Measurements from ENCODE around the gene NANOS3.

DNA sequence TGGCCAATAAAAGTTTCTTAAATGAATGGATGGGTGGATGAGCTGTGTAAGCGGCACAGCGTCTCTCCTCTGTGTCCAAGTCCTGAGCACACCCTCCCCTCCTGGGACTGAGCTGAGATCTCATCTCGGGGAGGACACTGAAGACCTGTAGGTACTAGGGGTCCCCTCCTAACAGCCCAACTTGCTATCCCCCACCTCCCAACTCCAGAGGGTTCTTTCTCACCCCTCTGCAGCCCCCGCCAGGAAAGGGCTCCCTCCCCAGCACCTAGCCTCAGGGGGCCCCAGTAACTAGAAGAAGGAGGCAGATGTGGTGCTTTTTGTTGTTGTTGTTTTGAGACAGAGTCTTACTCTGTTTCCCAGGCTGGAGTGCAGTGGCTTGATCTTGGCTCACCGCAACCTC, 1.1 kb upstream of the NANOS3 start:
- TF ChIP-seq, protein P1, sequence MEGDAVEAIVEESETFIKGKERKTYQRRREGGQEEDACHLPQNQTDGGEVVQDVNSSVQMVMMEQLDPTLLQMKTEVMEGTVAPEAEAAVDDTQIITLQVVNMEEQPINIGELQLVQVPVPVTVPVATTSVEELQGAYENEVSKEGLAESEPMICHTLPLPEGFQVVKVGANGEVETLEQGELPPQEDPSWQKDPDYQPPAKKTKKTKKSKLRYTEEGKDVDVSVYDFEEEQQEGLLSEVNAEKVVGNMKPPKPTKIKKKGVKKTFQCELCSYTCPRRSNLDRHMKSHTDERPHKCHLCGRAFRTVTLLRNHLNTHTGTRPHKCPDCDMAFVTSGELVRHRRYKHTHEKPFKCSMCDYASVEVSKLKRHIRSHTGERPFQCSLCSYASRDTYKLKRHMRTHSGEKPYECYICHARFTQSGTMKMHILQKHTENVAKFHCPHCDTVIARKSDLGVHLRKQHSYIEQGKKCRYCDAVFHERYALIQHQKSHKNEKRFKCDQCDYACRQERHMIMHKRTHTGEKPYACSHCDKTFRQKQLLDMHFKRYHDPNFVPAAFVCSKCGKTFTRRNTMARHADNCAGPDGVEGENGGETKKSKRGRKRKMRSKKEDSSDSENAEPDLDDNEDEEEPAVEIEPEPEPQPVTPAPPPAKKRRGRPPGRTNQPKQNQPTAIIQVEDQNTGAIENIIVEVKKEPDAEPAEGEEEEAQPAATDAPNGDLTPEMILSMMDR (IDR thresholded peaks at IDR 0.05) = no peak
- TF ChIP-seq POLR2AphosphoS5 (IDR thresholded peaks at IDR 0.05) (no peak), POLR2A (IDR thresholded peaks at IDR 0.05) (no peak)
